NCI-H2107 treated with DMSO at 0.1 percent for 48 hours (cell line): ENCODE results near the gene SLC6A5.

Source experiments
- DNase-seq: peaks from one replicate; lab custom pipeline; 2025; ENCODE audit not compliant: unreplicated experiment; lab: John Stamatoyannopoulos, UW

SLC6A5 gene

DNA sequence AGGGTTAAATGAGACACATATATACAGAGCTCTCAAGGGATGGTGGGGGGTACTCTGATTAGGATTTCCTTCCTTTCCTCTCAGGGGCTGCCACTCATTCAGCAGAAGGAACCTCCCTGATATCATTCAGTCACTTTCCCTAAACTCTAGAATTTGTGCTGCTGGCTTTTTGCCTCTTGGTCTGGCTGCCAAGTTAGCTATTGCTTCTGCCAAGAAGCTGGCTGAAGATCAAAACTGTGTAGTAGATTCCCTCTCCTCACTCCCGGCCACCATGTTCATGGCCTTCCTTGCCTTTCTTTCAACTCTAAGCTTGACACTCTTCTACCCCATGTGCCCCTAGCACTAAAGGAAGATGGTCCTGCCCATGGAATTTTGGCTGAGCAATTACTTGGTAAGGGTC is 18.7 kb downstream of the SLC6A5 start:
- DNase-seq = no peak

GRCh38 chr11:20620988-20621387 is 21.6 kb downstream of the SLC6A5 start:
- no peak for DNase-seq

DNA sequence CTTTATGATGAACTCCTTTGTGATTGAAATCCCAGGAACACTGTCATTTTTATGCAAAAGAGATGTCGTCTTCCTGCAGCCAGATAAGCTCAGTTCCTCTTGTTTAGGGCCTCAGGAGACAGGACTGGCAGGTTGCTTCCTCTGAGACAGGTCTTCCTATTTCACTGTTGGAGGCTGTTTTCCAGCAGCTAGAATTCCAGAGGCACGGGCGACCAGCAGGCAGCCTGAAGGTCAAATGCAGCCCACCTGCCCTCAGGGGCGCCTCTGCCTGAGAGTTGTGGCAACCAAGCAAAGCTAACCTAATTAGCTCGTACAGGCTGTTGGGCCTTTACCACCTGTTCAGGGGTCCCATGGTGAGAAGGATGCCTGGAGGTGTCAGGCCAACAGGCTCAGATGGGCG is 22.3 kb downstream of the SLC6A5 start:
- DNase-seq = no peak

GRCh38 chr11:20623252-20623651 is 23.8 kb downstream of the SLC6A5 start:
- no peak for DNase-seq

- DNase-seq = no peak
These were observed 26.9 kb downstream of the SLC6A5 start for GRCh38 chr11:20626279-20626678.

- DNase-seq = no peak
These were observed 27.6 kb downstream of the SLC6A5 start for GRCh38 chr11:20627026-20627425.

- DNase-seq = no peak
These were observed 28.3 kb downstream of the SLC6A5 start for GRCh38 chr11:20627701-20628100.

- DNase-seq = no peak
These were observed 32.2 kb downstream of the SLC6A5 start for GRCh38 chr11:20631519-20632168.

DNA sequence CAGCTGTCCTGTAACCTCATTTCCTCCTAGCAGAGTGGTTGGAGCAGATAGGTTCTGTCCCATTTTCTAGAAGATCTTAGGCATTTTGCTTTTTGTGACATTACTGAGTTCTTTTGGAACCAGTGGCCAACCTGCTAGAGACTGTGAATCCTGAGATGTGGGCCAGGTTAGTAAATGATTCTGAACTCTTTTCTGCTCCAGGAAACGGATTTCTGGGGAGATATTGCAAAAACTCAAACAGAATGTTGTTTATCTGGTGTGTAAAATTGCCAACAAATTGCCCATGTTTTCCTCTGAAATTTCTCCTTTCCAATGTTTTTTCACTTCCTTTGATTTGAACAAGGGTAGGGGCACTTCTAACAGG is 32.7 kb downstream of the SLC6A5 start:
- no peak for DNase-seq

GRCh38 chr11:20634044-20634443 is 34.6 kb downstream of the SLC6A5 start:
- DNase-seq = no peak

DNA sequence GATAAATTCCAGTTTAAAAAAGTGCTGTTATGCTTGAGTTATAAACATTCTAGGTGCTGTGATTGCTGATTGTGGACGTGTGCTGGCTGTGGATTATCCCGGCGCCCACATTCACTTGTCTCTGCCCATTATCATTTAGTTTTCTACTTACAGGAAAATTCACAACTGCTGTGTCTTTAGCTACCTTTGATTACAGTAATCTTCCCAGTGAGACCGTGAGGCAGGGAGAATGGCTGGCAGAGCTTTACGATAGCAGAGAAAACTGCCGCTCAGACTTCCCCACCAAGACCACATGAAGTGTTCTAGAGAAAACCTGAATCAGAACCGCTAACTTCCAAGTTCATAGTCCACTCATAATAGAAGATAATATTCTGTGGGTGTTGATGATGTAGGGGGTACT is 35.4 kb downstream of the SLC6A5 start:
- DNase-seq = no peak

DNA sequence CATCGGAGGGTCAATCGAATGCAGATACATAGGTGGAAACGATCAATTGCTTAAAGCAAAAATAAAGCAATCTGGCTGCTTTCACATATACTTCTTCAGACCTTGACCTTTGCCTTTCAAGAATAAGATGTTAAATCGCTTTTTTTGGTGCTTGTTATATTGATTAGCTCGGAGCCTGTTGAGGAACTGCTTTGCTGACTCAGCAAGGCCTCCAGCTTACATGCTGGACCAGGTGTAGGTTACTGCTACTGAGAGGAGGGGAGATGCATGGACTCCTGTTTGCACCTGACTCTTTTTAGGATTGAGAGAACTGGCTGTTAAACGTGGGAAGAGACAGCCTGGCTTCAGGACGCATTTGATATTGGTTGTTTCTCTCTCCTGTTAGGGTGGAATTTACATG is 38.7 kb downstream of the SLC6A5 start:
- DNase-seq = no peak

GRCh38 chr11:20639688-20640087 is 40.3 kb downstream of the SLC6A5 start:
- no peak for DNase-seq

- no peak for DNase-seq
These were observed 41.0 kb downstream of the SLC6A5 start for GRCh38 chr11:20640401-20640800.

DNA sequence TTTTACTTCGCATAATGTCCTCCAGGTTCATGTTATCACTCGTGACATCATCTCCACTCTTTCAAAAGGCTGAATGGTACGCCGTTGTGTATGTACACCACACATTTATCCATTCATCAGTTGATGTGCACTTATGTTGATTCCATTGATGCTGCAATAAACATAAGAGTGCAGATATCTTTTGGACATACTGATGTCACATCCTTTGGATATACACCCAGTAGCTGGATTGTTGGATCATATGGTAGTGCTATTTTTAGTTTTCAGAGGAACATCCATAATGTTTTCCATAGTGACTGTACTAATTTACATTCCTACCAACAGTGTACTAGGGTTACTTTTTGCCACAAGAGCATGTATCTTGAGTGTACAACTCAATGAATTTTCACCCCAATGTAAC is 45.0 kb downstream of the SLC6A5 start:
- no peak for DNase-seq

DNA sequence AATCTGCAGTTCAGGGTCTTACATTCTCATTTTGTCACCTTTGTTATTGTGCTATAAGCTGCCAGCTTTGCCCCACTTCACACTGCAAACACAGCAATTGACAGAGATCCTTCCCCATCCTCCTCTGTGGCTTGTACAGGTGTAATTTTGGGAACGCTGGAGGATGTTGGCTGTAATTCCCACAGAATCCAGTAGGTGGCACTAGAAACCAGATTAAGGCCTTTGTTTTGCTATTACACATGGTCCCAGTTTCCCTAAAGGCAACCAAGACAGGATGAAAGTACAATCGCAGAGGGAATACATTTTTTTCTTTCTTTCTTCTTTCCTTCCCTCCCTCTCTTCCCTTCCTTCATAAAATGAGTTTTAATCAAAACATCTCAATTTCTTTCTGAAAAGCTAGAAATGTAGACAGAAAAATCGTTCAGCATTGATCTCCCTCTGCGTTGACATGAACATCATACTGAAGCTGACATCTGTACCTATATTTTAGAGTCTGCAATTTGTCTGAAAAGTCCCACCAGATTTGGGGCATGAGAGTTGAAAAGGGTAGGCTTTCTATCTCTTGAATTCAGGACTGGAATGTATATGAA is 48.7 kb downstream of the SLC6A5 start:
- DNase-seq = peak; percentile 89

- DNase-seq = no peak
These were observed 52.9 kb downstream of the SLC6A5 start for GRCh38 chr11:20652150-20652806.

DNA sequence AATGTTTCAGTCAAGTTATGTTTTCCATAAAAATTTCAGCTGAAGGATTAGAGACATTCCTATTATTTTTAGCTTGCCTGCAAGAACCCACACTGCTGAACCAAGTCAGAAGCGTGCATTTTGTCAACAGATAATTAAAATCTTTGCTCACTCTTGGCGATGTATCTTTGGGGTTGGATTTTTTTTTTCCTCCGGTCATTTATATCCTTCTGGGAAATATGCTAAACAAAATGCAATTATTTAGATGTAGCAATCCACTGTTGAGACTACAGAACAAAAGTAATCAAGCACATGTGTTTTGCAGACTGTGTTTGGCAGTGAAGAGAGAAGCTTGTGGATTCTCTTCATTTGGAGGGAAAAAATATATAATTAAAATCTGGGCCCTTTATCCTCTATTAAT is 54.6 kb downstream of the SLC6A5 start:
- no peak for DNase-seq

DNA sequence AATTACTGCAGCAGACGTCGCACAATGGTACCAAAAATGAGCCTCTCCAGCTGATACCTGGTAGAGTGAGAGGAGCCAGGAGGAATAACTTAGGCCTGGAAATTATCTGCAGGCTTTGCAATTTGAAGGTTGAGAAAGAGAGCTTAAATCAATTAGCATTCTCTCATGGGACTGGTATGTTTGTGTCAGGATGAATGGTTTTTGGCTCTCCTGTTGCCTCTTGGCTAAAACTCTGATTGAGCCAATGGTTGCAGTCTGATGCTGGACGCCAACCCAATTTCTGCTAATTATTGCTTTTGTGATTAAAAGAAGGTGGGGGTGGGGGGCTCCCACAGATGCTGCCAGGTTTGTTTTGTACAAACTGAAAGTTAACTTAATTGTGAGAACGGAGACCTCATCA is 57.5 kb downstream of the SLC6A5 start:
- DNase-seq = peak; percentile 20

GRCh38 chr11:20658135-20658534 is 58.7 kb downstream of the SLC6A5 start:
- DNase-seq = peak; percentile 70

- no peak for DNase-seq
These were observed 62.0 kb downstream of the SLC6A5 start for GRCh38 chr11:20661445-20661844.

DNA sequence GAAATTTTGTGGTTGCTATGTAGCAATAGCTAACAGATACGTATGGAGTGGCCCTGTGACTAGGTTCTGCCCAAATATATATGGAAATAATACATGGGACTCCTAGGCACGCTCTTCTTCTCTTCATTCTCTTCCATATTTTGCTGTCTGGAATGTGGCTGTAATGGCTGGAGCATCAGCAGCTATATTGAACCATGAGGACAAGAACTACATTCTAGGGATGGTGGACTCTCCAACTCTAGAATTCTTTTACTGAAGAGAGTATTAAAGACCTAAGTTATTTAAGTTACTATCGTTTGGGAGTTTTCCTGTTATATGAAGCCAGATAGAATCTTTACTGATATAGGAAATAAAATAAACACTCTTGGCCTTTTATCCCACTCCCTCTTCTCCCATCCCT is 62.4 kb downstream of the SLC6A5 start:
- DNase-seq = no peak
